GM19468 (cell line): ENCODE measurements around the gene CLDN9.

Source experiments
- ATAC-seq: cut with Tn5 transposase; IDR thresholded peaks from one replicate; pipeline ENCODE4 v1.9.1; 2021; ENCODE audit warnings: mild to moderate bottlenecking, moderate library complexity, moderate number of reproducible peaks; ENCODE audit not compliant: unreplicated experiment; ENCODE audit errors: extremely low read depth

Gene CLDN9

DNA sequence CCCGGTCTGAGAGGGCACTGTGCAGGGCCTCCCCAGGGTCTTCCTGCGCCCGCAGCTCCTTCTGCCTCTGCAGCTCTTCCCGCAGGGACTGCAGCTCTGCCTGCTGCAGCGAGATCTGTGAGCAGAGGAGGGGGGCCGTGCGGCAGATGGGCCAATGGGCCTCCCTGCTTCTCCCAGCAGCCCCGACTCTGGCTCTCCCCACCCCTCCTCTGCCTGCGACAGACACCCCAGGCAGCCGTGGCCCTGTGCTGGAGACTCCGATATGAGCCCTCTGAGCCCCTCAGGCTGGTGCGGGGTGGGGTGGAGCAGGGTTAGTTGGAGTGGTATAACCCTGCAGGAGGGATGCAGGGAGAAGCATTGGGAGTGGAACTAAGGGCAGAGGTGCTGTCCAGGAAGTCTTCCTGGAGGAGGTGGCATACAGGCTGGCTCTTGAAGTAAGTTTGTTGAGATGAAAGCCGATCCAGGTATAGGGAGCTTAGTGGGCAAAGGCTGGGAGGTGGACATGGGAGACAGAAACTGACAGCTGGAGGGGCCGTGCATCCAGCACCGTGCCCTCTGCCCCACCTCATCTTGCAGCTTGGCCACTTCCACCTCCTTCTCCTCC lies 16.1 kb downstream of the CLDN9 start:
- no peak for ATAC-seq

DNA sequence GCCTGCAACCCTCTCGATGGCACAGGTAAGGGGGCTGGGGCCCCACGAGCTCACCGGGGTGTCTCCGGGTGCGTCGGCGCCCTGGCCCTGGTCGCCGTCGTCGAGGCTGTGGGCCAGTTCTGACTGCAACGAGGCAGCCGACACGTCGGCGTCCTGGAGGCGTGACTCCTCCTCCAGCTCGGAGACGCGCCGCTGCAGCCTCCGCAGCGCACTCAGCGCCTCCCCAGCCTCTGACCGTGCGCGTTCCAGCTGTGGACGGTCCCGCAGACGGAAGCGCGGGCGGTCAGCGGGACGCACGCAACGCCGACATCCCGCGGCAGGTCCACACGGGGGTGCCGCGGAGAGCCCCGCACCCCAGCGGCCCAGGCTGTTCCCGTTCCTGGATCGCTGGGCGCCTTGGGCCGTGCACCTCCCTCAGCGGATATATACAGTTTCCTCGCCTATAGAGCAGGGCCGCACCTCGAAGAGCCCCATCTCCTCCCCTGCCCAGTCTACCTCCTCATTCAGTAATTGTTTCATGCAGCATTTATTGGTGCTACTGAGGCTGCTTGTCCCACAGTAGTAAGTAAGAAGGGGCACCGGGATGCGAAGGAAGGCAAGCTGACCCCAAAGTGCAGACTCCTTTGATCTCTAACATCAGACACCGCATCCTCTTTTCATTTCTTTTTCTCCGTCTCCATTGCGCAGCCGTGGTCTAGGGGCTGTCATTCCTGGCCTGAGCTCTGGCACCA lies 16.9 kb downstream of the CLDN9 start:
- ATAC-seq, result no peak

DNA sequence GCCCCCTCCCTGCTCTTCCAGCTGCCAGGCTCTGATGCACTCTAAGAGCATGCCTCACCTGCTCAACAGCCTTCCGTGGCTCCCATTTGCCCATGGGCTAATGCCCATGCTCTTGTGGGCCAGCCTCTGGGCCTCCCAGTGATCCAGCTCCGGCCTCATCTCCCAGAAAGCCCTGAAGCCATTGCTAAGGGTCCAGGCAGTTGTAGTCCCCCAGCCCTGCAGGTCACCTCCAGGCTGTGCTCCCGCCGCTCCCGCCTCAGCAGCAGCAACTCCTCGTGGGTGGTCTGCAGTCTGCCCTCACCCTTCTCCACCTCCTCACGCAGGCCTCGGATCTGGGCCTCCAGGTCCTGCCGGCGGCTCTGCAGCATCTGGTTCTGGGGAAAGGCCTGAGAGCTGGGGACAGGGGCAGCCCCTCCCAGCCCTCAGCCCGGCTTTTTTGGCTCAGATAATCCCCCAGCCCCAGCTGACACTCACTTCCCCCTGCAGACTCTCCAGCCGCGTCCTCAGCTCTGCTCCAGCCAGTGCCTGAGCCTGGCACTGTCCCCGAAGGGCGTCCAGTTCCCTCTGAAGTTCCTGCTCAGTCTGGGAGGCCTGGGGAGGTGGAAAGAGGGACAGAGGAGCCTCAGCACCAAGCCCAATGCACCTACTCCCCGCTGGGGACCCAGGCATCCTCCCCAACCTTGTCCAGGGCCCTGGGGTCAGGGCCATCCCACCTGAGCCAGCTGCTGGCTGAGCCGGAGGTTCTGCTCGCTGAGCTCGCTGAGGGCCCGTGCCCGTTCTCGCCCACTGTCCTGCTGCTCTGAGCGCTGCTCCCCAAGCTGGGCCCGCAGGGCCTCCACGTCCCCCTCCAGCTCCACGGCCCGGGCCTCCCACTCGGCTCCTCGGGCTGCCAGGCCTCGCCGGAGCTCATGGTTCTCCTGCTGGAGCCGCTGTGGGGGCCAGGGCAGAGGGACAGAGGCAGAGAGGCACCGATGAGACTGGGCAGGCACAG lies 17.8 kb downstream of the CLDN9 start:
- ATAC-seq, result no peak

DNA sequence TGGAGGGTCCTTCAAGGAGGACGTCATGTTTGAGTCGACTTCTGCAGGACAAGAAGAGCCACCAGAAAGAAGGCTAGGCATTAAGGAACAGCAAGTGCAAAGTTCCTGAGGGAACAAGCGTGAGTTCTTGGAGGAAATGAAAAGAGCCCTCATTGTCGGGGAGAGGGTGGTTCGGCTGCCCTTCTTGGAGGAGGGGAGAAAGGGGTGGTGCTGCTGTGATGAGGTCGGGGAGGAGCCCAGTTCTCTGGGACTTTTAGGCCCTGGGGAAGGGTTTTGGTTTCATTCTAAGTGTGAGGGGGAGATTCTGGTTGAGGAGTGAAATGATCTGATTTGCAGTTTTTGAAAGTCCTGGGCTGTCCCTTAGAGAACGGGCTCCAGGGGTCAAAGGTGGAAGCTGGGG lies 19.9 kb downstream of the CLDN9 start:
- ATAC-seq, result no peak

DNA sequence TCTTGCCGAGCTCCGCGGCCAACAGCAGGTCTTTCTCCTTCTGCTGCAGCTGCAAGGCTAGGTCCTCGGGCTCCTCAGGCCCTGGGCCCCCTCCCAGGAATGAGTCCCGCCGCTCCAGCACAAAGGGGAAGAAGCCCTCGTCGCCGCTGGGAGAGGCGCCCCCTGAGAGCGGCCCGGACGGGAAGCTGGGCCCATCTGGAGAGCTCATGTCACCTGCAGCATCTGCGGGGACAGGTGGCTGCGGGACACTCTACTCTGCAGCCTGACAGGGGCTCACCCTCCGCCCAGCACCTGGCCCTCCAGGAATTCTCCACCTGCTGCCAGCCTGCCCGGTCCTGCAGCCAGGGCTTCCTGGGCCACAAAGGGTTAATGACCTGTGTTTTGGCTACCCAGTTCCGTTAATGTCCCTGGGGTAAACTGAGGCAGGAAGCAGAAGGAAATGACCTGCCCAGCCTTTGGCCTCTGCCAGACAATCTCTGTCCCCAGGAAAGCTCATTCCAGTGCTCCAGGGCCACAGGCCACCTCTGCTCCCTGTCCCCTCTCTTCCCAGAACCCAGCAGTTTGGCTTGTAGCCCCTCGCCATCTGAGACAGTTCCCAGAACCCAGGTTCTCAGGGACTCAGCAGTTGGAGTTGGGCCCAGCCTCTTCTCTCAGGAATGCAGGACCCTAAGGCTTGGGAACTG lies 22.7 kb downstream of the CLDN9 start:
- ATAC-seq, result no peak

DNA sequence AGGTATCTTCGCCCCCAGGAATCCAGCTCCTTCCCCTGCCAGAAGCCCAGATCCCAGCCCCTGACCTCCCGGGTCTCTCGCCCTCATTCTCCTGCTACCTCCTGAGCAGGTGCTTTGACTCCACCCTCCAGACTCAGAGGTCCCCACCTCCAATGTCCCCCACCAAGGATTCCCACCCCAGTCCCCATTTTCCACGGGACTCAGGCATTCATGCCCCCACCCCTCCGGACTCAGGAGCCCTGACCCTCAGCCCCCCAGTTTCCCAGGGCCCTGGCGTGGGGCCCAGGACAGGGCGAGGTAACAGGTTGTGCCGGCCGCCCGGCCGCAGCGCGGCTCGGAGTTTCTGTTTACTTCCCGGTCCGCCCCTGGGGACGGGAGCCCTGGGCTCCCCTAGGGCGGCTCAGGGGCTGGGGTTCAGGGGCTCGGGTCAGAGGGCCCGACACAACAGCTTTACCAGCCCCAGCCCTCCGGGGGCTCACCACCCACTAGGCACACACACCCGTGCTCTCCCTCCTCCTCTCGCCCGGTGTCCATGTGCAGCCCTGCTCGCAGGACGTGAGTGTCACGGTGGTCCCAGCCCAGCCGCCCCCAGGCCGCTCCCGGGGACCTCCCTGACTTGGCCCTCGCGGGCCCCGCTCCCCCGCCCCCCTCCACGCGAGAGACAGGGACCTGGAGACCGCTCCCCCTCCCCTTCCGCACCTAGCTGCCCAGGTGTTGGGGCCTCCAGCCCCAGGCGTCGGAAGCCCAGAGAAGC lies 23.4 kb downstream of the CLDN9 start:
- no peak for ATAC-seq

DNA sequence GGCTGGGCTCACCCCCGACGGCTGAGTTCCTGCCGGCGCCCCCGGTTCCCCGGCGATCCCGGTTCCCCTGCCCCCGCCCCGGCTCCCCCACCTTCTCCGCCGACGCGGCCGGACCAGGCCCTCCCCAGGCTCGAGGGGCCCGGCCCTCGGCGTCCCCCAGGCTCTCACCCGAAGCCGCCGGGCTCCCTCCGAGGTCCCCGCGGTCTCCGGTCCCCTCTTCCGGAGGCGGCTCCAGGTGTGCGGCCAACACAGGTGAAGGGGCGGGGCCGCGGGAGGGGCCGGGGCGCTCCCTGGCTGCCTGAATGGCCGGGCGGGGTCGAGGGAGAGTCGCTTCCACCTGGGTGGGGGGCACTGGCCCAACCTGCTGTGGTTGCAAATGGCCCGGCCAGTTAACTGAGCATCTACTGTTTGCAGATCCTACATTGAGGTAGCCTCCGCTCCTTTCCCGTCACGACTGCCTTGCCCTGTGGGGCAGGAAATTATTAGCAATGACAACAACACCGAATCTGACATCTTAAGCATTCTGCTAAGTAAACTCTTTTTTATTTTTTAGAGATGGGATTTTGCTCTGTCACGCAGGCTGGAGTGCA lies 24.1 kb downstream of the CLDN9 start, which contains the start of gene BICDL2:
Gene BICDL2, minus strand, starts transcription at position 219 of the 590 bp plus-strand sequence. CDS start 1,448 bp downstream, outside the sequence.
- no peak for ATAC-seq

DNA sequence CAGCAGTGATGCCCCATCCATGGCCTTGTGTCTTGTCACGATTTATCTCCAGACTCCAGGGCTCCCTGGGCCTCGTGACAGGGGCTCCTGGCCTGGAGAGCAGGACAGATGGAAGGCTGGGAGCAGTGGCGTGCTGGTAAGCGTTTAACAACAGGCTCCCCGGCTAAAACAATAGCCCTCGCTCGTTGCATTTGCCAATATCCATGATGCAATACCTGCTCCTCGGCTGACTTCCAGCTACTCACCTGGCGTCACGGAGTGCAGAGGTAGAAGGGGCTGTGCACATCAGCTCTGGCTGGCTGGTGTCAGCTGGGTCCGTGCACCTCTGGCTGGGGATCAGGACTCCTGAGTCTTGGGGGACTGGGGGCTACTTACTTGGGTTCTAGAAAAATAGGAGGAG lies 25.5 kb downstream of the CLDN9 start:
- ATAC-seq, result no peak

DNA sequence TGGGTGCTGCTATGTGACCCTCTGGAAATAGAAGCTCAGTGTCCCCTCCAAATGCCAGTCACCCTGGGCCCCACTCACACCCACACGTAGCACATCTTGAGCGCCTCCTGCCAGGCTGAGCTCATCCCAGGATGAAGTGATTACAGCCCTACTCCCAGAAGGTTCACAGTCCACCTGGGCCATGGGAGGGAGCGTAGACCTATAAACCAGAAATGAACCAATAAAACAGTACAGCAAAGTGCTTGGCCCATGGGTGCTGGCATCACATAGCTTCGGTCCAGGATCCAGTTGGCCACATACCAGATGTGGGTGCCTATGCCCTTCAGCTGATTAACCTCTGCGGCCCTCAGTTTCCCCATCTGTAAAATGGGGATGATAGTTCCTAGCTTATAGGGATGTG lies 26.2 kb downstream of the CLDN9 start:
- no peak for ATAC-seq

DNA sequence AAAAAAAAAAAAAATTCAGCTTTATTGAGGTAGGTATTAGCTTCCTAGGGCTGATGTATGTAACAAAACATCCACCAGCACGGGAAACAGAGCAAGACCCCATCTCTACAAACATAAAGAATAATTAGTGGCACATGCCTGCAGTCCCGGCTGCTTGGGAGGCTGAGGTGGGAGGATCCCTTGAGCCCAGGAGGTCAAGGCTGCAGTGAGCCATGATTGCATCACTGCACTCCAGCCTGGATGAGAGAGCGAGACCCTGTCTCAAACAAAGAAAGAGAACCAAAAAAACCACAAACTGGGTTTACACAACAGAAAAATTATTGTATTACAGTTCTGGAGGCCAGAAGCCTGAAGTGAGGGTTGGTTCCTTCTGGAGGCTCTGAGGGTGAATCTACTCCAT lies 29.7 kb downstream of the CLDN9 start:
- no peak for ATAC-seq

DNA sequence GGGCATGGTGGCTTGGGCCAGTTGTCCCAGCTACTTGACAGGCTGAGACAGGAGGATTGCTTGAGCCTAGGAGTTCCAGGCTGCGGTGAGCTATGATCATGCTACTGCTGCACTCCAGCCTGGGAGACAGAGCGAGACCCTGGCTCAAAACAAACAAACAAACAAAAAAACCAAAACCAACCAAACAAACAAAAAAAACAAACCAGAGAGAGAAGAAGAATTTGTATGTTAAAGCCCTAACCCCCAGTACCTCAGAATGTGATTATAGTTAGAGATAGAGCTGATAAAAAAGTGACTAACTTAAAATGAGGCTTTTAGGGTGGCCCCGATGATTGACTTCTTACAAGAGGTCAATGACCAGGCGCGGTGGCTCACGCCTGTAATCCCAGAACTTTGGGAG lies 32.0 kb downstream of the CLDN9 start:
- no peak for ATAC-seq

DNA sequence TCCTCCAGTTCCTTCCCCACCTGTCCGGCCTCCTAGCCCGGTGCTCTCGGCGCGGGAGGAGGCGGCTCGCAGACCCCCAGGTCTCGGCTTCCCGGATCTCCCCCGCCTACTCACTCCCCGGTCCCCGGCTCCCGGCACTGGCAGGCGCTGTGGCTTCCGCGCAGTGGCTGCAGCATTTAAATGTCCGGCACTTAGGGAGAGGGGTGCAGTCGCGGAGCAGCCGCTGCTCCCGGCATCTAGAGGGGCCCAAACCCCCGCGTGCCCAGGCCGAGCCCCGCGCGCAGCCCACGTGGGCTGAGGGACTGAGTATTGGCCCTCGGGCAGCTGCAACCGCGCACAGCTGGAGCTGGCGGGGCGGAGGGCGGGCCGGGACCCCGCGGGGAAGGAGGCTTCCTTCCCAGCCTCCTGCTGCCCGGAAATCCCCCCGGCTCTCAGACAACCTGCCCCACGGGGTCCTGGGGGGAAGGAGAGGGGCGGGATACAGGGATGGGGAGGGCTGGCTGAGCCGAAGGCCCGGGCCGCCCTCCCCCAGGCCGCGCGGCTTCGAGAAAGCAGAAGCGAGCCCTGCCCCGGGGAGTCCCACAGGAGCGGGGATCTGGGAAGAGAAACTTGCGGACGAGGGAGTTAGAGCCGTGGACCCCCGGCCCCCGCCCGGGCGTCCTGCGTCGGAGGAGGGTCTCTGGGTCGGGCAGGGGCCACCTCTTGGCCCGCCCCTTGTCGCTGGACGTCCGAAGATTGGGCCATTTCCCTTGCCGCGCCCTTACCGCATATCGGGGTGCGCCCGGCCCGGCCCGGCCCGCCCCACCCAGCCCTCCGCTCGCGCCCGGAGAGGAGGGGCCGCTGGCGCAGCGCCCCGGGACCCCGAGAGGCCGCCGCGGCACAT lies 33.3 kb downstream of the CLDN9 start, which contains the start of gene MMP25:
Gene MMP25, plus strand, starts transcription at position 804 of the 883 bp plus-strand sequence. CDS start 357 bp downstream, outside the sequence.
- ATAC-seq, result no peak

DNA sequence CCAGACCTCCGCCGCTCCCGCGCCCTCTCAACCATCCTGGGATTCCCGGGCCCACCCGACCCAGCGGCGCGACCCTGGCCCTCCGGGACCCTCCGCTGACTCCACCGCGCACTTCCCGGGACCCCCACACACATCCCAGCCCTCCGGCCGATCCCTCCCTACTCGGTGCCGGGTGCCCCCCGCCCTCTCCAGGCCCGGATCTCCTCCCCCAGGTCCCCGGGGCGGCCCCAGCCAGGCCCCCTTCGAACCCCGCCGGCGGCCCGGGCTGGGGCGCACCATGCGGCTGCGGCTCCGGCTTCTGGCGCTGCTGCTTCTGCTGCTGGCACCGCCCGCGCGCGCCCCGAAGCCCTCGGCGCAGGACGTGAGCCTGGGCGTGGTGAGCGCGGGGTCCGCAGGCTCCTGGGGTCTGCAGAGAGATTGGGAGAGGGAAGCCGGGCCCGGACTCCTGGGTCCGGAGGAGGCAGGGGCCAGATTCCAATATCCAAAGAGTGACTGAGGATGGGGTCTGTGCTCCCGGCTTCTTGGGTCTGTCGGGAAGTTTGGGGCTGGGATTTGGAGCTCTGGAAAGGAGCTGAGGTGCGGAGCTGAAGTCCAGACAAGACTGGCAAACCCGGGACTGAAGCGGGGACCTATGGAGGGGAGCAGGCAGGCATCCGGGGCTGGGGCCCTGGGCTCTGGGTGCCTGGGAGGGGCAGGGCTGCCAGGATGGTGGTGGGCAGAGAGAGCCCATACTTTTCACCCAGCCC lies 34.1 kb downstream of the CLDN9 start:
- ATAC-seq, result no peak

DNA sequence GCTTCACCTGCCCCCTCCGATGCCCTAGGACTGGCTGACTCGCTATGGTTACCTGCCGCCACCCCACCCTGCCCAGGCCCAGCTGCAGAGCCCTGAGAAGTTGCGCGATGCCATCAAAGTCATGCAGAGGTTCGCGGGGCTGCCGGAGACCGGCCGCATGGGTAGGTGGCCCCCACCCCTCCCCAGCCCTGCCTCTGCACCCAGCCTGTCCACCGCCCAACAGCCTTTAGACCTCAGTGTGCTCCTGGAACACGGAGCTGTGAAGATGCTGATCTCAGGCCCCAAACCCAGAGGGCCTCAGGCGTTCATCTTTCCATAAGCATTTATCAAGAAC lies 34.6 kb downstream of the CLDN9 start:
- no peak for ATAC-seq

DNA sequence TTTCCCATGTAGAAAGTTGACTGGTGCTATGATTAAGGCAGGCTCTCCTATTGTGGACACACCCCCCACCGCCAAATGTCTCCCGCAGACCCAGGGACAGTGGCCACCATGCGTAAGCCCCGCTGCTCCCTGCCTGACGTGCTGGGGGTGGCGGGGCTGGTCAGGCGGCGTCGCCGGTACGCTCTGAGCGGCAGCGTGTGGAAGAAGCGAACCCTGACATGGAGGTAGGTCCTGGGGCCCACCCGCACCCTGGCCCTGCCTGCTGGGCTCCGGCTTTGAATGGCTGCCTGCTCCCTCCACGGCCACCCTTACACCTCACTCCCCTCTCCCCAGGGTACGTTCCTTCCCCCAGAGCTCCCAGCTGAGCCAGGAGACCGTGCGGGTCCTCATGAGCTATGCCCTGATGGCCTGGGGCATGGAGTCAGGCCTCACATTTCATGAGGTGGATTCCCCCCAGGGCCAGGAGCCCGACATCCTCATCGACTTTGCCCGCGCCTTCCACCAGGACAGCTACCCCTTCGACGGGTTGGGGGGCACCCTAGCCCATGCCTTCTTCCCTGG lies 37.3 kb downstream of the CLDN9 start:
- no peak for ATAC-seq

DNA sequence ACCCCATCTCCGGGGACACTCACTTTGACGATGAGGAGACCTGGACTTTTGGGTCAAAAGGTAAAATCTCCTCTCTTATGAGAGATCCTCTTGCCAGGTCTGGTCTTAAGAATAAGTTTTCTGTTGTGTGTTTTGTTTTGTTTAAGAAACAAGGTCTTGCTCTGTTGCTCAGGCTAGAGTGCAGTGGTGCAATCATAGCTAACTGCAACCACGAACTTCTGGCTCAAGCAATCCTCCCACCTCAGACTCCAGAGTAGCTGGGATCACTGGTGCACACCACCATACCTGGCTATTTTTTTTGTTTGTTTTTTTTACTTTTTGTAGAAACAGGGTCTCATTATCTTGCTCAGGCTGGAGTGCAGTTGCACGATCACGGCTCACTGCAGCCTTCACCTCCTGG lies 37.8 kb downstream of the CLDN9 start:
- no peak for ATAC-seq

DNA sequence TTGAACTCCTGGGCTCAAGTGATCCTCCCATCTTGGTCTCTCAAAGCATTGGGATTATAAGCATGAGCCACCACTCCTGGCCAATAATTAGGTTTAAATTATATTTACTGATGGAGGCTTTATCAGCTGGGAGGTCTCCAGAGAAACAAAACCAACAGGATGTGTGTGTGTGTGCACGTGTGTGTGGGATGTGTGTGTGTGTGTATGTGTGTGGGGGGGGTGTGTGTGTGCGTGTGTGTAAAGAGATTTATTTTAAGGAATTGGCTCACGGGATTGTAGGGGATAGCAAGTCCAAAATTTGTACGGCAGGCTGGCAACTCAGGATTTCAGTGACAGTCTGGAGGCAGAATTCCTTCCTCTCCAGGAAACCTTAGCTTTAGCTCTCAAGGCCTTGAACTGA lies 38.3 kb downstream of the CLDN9 start:
- ATAC-seq, result no peak
